Kidney glomerular epithelial cell (primary cell): ENCODE results near the gene OR5K1.
A peak's percentile ranks its signal among the peaks of the same experiment; 100 is the strongest.

ENCODE experiments used
- DNase-seq: peaks from one replicate; lab custom pipeline; 2025; lab: John Stamatoyannopoulos, UW

Gene OR5K1

DNA sequence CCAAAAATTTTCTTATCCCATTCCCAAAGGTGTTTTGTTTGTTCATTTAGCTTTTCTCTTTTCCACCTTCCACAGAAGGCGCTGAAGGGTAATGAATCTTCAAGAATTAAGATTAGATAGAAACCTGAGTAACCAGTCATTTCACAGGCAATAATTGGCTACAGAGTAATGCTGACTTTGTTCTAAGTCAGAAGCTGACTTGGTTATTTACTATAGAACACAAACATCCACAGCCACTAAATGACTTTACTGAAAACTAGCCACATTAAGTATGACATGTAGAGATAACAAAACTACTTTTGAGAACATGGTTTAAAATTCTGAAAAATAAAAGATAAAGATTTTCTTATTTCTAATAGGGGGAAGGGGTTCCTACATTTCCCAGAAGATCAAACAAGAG lies 51.9 kb downstream of the OR5K1 start:
- DNase-seq = no peak

DNA sequence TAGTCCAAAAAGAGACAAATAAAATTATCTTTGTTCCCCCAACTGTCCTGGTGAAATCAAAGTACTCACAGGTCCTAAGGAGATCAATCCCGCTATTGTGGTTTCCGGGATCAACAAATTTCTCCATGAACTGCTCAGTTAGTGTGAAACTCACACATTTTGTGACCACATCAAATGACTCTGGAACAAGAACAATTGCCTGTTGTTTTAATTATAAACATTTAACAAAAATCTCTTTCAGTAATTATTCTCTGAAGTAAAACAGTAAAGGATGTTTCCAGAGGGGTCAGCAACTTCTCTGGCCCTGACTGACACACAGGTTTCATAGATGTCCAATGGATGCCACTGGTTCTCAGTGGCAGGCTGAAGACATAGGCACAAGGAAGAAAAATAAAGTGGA lies 55.8 kb downstream of the OR5K1 start:
- DNase-seq = no peak

DNA sequence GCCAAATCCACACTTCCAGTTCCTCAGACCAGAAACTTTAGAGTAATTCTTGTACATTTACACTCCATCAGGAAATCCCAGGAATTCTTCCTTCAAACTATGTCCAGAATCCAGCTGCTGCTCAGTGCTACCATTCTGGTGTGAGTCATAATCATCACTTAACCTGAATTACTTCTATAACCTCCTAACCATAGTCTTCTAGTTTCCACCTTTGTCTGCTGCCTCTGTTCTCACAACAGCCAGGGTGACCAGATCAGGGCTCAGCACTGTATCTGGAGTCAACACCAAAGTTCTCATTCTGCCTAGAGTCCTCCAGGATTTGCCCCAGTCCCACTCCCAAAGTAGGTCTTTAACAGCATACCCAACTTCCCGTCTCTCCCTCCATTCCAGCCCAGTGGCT lies 56.4 kb downstream of the OR5K1 start:
- peak; percentile 6 for DNase-seq

DNA sequence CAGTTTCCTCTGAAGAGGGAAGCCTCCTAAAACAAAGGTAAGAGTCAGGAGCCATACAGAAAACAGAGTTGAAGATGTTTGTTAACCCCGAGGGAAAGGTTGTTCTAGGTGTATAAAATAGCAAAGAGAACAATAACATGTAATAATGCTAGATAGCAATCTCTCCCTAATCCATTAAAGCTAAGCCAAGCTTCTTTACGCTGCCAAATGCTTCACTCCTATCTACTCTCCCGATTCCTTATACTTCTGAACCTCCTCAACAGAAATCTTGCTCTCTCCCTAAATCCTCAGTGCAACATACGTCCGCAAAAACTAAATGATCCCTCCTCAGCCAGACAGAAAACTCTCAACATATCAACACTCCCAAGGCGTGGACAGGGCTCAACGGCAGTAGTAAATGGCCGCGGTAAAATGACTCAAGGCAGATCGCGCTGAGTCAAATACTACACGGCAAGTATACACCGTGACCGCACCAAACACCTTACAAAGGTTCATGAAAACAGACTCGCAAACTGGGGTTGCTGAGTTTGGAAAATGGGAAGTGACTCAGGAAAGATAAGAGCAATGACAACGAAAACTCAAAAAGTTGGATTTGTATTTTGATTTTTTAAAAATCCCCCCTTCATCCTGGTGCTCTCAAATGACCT lies 59.0 kb downstream of the OR5K1 start:
- DNase-seq = peak; percentile 36
